ENCODE measurements around the gene GFRAL.
"Not testable (repeated sequence)": the region's sequence is repeated elsewhere in the genome, so short reads cannot be mapped to it uniquely, and the experiment has no call there.

GFRAL gene, protein sequence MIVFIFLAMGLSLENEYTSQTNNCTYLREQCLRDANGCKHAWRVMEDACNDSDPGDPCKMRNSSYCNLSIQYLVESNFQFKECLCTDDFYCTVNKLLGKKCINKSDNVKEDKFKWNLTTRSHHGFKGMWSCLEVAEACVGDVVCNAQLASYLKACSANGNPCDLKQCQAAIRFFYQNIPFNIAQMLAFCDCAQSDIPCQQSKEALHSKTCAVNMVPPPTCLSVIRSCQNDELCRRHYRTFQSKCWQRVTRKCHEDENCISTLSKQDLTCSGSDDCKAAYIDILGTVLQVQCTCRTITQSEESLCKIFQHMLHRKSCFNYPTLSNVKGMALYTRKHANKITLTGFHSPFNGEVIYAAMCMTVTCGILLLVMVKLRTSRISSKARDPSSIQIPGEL

DNA sequence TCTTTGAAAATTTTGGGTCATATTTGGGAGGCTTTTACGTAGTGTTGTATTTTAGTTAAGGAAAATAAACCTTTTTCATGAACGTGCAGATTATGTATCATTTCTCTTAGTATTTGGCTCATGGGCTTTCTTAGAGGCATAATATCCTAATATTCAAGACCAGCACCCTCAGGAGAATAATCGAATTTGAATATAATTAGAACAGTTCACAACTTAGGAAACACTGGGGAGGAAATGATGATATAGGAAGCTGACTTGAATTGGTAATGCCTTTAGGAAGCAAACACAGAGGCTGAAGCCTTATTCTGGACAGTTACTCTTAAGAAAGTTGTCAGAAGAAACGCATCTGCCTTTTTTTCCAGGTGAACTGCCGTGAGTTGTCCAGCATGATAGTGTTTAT lies at the start of gene GFRAL:
Gene GFRAL (plus strand): TSS at position 301 of the 400 bp plus-strand sequence. CDS start 86 bp downstream, at position 387.
- DNase-seq = no peak

DNA sequence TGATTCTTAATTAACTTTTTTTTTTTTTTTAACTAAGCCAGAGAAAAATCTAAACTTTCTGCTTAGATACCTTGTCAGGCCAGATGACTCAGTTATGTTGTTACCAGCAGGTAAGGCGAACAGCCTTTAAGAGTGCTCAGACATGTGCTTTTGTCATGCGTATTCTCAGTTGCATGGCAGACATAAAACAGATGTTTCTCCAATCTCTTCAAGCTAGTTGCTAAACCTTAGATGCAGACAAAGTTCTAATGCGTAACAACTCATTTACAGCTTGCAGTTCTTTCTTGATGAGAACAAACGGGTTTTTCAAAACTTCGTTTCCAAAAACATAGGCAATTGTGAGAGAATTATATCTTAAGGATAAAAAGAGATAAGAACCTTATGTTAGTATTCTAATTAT lies 49.6 kb upstream of the GFRAL start:
- no peak for DNase-seq

DNA sequence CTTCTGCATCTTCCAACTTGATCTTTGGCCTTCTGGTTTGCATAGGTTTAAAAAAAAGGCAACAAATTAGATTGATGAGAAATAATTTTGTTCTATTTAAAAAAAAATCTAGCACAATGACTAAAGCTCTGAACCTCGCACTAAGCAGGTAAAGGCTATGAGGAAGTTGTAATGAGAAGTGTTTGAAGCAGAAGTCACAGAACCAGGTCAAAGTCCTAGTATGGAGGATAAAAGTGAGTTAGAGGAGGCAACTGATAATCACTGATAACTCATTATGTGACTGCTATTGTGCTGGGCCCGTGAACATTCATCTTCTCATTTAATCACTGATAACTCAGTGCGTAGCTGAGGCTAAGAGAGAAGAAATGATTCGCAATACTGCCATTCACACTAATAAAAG lies 46.1 kb upstream of the GFRAL start:
- DNase-seq = no peak

DNA sequence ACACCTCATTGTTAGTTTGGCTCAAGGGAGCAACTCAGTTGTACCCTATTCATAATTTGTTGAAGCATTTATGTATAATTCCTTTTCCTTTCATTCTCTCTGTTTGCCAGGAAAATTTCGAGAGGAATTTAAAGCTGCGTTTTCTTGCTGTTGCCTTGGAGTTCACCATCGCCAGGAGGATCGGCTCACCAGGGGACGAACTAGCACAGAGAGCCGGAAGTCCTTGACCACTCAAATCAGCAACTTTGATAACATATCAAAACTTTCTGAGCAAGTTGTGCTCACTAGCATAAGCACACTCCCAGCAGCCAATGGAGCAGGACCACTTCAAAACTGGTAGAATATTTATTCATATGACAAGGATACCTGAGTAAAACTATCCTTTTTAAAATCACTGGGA lies 45.2 kb upstream of the GFRAL start:
- DNase-seq = no peak

DNA sequence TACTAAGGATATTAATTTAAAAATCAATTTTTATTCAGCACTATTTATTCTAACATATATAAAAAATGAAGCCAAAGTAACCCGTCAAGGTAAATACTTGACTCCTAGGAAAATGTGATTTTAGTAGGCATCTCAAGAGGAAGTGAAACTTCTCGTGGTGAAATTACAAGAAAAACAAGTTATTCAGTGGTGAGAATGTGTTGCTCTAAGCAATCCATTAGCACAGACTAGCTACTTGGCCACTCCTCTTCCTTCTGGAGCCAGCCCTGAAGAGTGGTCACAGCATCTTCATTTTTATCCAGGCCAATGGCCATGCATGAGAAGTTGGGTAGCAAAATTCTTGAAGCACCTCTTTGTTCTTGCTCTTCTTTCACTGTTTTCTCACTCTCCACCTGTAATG lies 40.4 kb upstream of the GFRAL start:
- no peak for DNase-seq

DNA sequence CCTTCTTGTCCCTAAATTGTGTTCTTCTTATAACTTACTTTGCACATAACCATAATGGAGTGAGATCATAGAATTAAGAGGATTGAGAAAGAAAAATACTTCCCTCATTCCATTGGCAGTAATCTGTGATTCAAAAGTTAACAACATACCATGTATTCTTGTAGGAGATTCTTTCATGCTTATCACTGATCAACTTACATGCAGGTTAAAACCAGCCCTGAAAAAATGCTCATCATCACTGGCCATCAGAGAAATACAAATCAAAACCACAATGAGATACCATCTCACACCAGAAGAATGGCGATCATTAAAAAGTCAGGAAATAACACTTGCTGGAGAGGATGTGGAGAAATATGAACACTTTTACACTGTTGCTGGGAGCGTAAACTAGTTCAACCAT lies 36.5 kb upstream of the GFRAL start:
- no peak for DNase-seq

DNA sequence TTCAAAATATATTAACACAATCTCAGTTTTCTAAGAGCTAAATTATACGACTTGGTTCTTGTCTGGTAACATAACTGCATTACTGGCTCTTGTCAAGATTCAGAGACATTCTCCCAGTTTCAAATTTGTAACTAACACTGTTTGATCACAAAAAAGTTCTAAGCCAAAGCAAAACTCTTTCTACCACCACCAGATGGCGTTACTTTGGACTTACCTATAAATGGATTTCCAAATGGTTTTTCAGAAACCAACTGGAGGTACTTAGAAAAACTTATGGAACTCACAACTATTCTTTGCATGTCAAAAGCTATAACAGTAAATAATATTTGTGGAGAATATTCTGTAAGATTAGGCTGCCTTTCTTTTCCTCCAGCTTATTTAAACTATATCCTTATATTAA lies 34.2 kb upstream of the GFRAL start:
- no peak for DNase-seq

DNA sequence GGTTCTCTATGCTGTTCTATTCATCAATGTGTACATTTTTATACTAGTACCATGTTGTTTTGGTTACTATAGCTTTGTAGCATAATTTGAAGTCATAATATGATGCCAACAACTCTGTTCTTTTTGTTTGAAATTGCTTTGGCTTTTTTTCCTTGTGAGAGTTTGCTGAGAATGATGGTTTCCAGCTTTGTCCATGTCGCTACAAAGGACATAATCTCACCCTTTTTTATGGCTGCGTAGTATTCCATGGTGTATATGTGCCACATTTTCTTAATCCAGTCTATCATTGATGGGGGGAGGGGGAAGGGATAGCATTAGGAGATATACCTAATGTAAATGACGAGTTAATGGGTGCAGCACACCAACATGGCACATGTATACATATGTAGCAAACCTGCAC lies 30.1 kb upstream of the GFRAL start:
- not testable (repeated sequence) for DNase-seq

DNA sequence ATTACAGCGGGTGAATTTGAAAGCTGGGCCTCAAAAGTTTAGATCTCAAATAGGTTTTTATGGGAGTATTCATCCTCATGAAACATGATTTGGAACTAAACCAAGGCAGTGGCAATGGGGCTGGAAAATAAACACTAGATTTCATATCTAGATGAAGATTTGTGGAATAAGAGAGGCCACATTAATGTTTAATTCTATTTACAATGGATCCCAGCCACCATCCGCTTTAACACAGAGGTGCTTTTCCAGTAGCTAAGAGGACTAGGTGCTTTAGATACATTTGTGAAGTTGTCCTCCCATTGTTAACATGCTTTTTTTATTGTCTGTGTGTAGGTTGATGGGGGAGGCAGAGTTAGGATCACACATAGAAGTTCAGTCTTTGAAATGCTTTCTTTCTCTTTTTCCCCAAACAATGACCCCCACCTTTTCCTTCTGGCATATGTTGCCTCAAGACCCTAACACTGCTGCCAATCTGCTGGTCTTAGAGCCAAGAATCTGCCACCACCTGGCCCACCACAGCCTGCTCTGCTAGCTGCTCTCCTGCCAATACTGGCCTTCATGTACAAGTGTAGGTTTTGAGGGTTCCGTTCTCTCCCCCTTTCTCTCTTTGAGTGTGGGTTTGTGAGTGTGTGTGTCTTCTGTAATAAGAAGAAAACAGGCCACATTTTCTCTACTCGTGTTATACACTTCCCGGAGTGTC lies 27.8 kb upstream of the GFRAL start:
- no peak for DNase-seq

DNA sequence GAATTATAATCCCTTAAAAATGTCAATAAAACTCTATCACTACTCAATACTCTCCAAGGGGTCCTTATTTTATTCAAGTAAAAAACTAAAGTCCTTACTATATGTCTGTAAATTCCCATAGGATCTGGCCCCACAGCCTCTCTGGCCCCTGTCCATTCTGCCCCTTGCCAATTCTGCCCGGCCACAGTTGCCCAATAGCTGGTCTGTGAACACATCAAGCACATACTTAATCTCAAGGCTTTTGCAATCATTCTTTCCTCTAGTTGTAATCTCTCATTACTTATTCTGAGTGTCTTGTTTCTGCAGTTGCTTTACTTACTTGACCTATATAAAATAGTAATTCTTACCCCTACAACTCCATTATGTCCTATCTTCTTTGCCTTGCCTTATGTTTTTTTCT lies 22.5 kb upstream of the GFRAL start:
- no peak for DNase-seq

DNA sequence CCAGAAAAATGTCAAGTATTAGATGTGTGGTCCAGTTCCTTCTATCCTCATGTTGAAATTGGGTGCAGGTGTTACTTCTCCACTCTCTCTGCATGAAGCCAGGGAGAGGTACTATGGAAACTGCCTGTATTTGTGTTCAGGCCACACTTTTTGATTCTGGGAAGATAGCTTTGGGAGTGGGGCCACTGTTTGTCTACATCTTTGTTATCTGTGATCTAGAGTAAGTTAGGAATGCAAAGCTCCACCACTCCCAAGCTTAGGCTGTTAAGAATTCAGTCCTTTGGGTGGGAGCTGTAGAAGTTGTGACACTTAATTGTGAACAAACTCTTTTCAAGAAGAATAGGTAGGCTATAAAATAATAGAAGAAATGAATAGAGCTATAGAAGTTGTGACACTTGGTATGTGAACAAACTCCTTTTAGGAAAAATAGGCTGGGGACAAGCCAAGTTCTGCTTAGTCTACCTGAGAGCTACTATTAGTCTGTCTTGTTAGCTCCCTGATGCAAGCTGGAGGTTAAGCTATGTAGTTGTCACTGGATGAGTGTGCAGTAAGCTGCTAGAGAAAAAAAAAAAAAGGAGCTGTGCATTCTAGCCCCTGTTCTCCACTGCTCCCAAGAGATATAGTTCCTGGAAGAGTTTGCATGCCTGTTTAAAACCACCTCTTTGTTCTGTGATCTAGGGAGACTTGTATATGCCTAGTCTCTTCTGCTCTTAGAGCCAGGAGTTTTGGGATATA lies 7.1 kb upstream of the GFRAL start:
- no peak for DNase-seq

DNA sequence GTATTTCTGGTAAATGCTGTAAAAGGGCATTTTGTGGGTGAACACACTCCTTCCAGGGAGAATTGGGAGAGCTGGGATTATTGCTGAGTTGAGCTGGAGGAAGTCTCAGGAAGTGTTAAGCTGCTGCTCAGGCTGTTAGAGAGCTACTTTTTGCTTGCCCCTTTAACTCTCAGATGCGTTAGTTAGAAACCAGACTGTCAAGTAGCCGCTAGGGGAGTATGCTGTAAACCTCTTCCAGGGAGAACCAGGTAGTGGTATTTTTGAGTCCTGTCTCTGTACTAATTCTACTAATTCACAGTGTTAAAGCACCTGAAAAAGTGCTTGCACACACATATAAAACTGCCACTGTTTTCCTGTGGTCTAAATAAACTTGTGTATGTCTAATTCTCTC lies 6.6 kb upstream of the GFRAL start:
- no peak for DNase-seq

DNA sequence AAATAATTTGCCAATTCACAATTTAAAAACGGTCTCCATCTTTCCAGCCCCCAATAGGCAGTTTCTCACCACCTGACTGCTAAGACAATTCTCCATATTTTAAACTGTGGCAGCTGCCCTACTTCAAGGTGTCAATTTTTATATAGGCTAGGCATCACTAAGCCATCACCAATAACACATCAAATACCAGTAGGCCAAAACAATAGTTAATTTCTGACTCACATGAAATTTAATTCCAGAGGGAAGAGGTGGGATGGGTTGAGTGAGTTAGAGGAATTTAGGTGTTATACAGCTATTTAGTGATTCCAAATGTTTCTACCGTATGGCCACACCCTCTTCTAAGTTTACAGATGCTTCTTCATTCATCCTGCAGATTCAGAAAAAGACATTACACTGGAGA lies 49.9 kb downstream of the GFRAL start:
- no peak for DNase-seq

DNA sequence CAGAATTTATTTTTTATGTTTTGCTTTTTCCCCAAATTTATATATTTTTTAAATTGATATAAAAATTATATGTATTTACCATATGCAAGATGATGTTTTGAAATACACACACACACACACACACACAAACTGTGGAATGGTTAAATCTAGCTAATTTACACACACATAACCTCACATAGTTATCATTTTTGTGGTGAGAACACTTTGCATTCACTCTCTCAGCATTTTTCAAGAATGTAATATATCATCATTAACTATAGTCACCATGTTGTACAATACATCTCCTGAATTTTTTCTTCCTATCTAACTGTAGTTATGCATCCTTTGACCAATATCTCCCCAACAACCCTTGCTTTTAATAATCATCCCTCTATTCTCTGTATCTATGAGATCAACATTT lies 52.2 kb downstream of the GFRAL start:
- no peak for DNase-seq

DNA sequence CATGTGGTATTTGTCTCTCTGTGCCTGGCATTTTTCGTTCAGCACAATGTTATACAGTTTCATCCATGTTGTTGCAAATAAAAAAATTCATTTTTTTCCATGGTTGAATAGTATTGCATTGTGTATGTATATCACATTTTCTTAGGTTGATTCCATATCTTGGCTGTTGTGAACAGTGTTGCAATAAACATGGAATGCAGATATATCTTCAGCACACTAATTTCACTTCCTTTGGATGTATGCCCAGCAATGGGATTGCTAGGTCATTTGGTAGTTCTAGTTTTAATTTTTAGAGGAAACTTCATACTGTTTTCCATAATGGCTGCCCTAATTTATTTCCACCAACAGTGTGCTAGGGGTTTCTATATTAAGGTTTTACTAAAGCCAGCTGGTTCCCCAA lies 52.6 kb downstream of the GFRAL start:
- DNase-seq = no peak

DNA sequence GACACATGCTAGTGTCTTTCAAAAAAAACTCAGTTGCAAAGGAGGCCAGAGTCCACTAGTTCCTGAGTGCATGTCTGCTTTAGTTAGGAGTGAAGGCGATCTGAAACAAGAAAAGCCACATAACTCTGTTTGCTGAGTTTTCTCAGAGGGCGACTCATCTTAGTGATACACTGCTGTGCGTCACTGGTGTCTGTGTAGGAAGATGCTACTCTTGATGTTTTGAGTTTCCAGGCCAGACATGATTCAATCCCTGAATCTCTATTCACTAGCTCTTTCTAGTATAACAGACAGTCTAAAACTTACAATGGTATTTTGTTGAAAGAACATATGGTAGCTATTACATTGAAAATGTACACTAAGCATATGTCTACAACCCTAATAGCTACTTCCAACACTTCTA lies 60.9 kb downstream of the GFRAL start:
- DNase-seq = no peak

DNA sequence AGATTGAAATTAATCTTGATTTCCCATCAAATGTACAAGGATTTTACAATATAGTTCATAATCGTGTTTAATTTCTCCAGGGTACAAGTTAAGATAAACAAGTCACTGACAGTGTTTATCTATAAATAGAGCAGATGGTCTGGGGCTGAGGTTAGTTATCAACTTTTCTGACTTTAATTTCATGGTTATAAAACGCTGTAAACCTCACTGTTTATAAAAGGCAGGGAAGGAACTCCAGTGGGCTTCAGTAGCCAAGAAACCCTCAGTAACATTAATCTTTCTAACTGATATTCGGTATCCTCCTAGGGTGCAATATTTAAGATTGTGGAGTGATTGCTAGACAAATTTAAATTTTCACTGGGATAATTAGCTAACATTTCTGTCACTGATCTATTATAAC lies 68.6 kb downstream of the GFRAL start:
- DNase-seq = no peak

DNA sequence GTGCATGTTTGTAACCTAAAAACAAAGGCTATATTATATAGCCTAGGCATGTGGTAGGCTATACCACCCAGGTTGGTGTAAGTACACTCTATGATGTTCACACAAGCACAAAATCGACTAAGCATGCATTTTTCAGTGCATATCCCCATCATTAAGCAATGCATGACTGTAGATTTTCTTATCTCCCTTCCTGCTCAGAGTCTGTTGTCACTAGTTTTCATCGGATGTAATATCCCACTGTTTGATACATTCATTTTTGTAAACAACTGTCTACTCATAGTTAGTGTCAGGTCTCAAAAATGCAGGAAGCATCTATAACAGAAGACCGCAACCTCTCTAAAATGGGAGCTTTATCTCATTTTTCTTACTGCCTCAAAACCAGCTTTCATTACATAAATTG lies 70.7 kb downstream of the GFRAL start:
- no peak for DNase-seq

DNA sequence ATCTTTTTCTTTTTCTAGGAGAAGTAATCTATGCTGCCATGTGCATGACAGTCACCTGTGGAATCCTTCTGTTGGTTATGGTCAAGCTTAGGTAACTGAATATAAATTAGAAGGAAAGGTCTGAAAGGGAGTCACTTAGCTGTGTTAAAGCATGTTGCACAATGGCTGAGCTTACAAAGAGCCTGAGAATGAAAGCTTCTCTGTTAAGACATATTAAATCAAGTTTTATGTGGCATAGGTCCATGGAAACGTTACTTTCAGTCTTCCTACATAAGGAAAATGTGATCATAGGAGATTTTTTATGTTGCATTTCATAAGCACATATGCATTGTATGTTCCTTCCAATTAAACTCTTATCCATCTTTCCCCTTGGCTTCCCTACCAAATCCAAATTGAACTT lies 72.1 kb downstream of the GFRAL start:
- no peak for DNase-seq

DNA sequence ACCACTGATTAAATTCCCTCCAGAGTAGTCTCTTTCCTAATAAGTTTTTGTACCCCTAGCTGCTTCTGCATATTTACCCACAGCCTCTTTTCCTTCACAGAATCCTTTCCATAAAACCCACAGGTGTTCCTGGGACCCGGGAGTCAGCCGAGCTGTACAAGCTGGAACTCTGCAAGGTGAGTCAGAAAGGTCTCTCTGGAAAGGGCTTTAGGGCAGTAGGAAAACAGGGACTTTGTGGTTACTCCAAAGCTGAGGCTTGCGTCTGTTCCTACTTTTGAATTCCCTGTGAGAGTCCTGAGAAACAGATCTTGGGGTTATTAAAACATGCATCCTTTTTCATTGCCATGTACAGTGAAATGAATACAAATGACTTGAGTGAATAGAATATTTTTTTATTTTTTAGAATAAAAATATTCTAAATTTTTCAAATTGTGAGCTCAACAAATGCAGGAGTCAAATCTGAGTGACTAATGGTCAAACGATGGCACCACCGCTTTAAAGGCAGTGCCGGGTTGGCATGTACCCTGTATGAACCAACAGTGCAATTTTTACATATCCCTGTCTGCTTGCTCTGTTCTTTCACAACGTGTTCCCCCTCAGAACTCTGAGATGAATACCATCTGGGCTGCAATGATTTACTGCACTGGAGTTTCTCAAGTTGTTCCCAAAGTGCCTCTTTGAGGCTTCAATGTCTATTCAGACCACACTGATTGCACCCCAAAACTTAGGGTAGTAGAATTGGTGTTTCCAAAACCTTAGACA lies 78.4 kb downstream of the GFRAL start:
- DNase-seq = no peak

DNA sequence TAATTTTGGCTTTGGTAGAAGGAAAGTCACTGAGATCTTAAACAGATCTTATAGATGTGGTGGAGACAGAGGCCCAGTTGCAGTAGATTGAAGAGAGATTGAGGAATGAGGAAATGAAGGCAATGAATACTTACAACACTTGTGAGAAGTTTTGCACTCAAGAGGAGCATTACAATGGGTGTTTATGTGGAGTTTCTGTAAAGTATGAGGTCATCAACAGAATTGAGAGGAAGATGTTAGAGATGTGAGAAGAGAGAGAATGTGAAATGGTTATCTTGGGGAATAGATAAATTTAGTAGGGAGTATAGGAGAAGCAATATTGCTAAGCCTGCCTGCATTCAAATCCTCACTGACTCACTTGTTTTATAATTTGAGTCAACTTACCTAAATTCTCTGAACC lies 83.4 kb downstream of the GFRAL start:
- DNase-seq = no peak

DNA sequence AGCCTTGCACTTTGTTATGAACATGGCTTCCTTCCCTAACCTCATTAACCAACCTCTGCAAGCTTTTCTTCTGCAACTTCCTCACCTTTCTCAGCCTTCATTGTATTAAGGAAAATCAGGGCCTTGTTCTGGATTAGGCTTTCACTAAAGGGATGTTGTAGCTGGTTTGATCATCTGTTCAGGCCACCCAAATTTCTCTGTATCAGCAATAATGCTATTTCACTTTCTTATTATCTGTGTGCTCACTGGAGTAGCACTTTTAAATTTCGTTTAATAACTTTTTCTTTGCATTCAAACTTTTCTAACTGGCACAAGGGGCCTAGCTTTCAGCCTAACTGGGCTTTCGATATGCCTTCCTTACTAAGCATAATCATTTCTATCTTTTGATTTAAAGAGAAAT lies 96.7 kb downstream of the GFRAL start:
- no peak for DNase-seq

DNA sequence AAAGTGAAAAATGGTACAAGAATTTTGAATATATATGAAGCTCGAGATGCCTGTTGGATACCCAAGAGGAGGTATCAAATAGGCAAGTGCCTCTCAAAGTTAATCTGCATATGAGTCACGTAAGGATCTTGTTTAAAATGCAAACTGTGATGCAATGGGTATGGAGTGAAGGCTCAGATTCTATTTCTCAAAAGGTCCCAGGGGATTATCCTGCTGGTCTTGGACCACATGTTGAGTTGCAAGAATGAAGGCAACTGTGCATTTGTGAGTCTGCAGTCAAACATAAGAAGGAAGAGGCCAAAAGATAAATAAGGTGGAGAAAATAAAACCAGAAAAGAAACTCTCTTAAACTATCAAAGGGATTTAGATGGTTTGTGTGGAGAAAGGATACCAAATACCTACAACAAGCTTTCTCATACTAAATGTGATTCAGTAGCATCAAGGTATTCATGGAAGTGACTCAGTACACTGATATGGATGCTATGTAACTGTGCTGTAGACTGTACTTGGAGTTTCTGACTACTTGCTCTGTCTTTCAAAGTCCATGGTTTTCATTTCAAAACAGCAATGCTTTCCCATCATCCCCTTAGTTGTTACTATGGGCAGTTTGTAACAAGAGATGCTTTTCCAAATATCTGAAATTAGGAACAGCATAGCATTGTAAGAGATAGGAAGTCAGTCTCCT lies 106.3 kb downstream of the GFRAL start:
- no peak for DNase-seq
